IMR-90 (cell line): Measurements from ENCODE around the gene GRIN2A. TPM values are rescaled to one million over a fixed set of nuclear protein-coding genes. Genes with fewer than 3 reads are reported as not detected.

ENCODE experiments used
- ATAC-seq: fragments of 200-7000 bp; cut with Tn5 transposase; 2 replicates; pipeline ENCODE4 v1.9.1; 2020; ENCODE audit warnings: low read depth, mild to moderate bottlenecking, moderate library complexity
- BruUV-seq: library from RNA; stranded (reverse); fragments of 400-500 nt; replicated peaks from 2 replicates; lab custom pipeline; 2021; lab: Mats Ljungman, UMichigan
- CTCF ChIA-PET: fragments of 300-600 bp; formaldehyde crosslinking; extraction: SDS; loops from one replicate; lab custom pipeline; 2021; ENCODE audit warnings: antibody characterized with exemption; lab: Yijun Ruan, JAX
- POLR2A ChIA-PET: fragments of 300-600 bp; sonication (Branson Sonifier 250); formaldehyde crosslinking; loops from one replicate; lab custom pipeline; 2022; ENCODE audit warnings: antibody characterized with exemption; ENCODE audit not compliant: unreplicated experiment; lab: Charles Lee
- DNase-seq: peaks from one replicate; pipeline ENCODE4 v3.0.0; 2013
- H2AFZ ChIP-seq: replicated peaks from 2 replicates; pipeline ENCODE3; 2013; ENCODE audit warnings: low read length, mild to moderate bottlenecking; ENCODE audit not compliant: poor library complexity
- H2AK5ac ChIP-seq: 2 replicates; pipeline ENCODE4 v1.6.1; 2013; ENCODE audit warnings: low read depth, low read length, inconsistent platforms
- H2AK9ac ChIP-seq: replicated peaks from 2 replicates; pipeline ENCODE3; 2013; ENCODE audit warnings: mild to moderate bottlenecking, low read depth, low read length, moderate library complexity; ENCODE audit not compliant: poor library complexity
- H2BK120ac ChIP-seq: 2 replicates; pipeline ENCODE4 v1.6.1; 2013; ENCODE audit warnings: low read depth, low read length, inconsistent platforms
- H2BK15ac ChIP-seq: 3 replicates; pipeline ENCODE4 v1.6.1; 2013; ENCODE audit warnings: low read depth, low read length, inconsistent platforms
- H2BK20ac ChIP-seq: 2 replicates; pipeline ENCODE4 v1.6.1; 2013; ENCODE audit warnings: low read depth, mild to moderate bottlenecking, inconsistent platforms, low read length, moderate library complexity
- H2BK5ac ChIP-seq: 2 replicates; pipeline ENCODE4 v1.6.1; 2013; ENCODE audit warnings: mild to moderate bottlenecking, low read depth, low read length, inconsistent platforms; ENCODE audit not compliant: poor library complexity, severe bottlenecking
- H3K14ac ChIP-seq: replicated peaks from 2 replicates; pipeline ENCODE4 v1.6.1; 2013; ENCODE audit warnings: low read depth, low read length, inconsistent platforms
- H3K18ac ChIP-seq: 2 replicates; pipeline ENCODE4 v1.6.1; 2013; ENCODE audit warnings: low read depth, low read length, control low read depth
- H3K23ac ChIP-seq: 2 replicates; pipeline ENCODE4 v1.6.1; 2013; ENCODE audit warnings: low read depth, low read length, inconsistent platforms
- H3K27ac ChIP-seq: 2 replicates; pipeline ENCODE4 v1.5.1; 2013; ENCODE audit warnings: mild to moderate bottlenecking, control low read depth, low read length; ENCODE audit not compliant: insufficient read depth
- H3K27me3 ChIP-seq: 2 replicates; pipeline ENCODE4 v1.6.1; 2013; ENCODE audit warnings: low read length; ENCODE audit not compliant: control insufficient read depth, insufficient read depth
- H3K36me3 ChIP-seq: 2 replicates; pipeline ENCODE4 v1.6.1; 2013; ENCODE audit warnings: low read length, mixed read lengths; ENCODE audit not compliant: control insufficient read depth, insufficient read depth
- H3K4ac ChIP-seq: 2 replicates; pipeline ENCODE4 v1.6.1; 2013; ENCODE audit warnings: low read depth, low read length, inconsistent platforms
- H3K4me1 ChIP-seq: 2 replicates; pipeline ENCODE4 v1.6.1; 2013; ENCODE audit warnings: low read length, mixed read lengths; ENCODE audit not compliant: control insufficient read depth, insufficient read depth
- H3K4me2 ChIP-seq: 2 replicates; pipeline ENCODE4 v1.6.1; 2013; ENCODE audit warnings: low read depth, mild to moderate bottlenecking, control low read depth, low read length, moderate library complexity
- H3K4me3 ChIP-seq: 2 replicates; pipeline ENCODE4 v1.5.1; 2013; ENCODE audit warnings: low read depth, mild to moderate bottlenecking, control low read depth, low read length, moderate library complexity; ENCODE audit not compliant: insufficient read depth
- H3K56ac ChIP-seq: 2 replicates; pipeline ENCODE4 v1.6.1; 2013; ENCODE audit warnings: low read length, inconsistent platforms; ENCODE audit not compliant: insufficient read depth; ENCODE audit errors: extremely low read depth
- H3K79me1 ChIP-seq, 2 experiments: 2 replicates each; pipeline ENCODE4 v1.6.1; 2013; ENCODE audit warnings: low read length in 2 of 2, inconsistent platforms in 1 of 2, low read depth in 1 of 2
- H3K9ac ChIP-seq: 2 replicates; pipeline ENCODE4 v1.6.1; 2013; ENCODE audit warnings: low read depth, low read length, control low read depth
- H3K9me1 ChIP-seq: 2 replicates; pipeline ENCODE4 v1.6.1; 2013; ENCODE audit warnings: low read length, inconsistent platforms; ENCODE audit not compliant: insufficient read depth
- H3K9me3 ChIP-seq: 2 replicates; pipeline ENCODE4 v1.6.1; 2013; ENCODE audit warnings: low read length; ENCODE audit not compliant: control insufficient read depth, insufficient read depth
- H4K20me1 ChIP-seq: 2 replicates; pipeline ENCODE4 v1.6.1; 2013; ENCODE audit warnings: low read length, inconsistent platforms; ENCODE audit not compliant: insufficient read depth
- H4K5ac ChIP-seq: 2 replicates; pipeline ENCODE4 v1.6.1; 2013; ENCODE audit warnings: mild to moderate bottlenecking, low read depth, low read length, control low read depth
- H4K8ac ChIP-seq, 2 experiments: 2 replicates each; pipeline ENCODE4 v1.6.1; 2013; ENCODE audit warnings: low read depth in 2 of 2, low read length in 2 of 2, control low read depth in 1 of 2, inconsistent platforms in 1 of 2
- H4K91ac ChIP-seq: 2 replicates; pipeline ENCODE4 v1.6.1; 2013; ENCODE audit warnings: low read depth, low read length, inconsistent platforms; ENCODE audit not compliant: insufficient read depth
- BHLHE40 ChIP-seq: fragments of 150-350 bp; IDR thresholded peaks from 2 replicates; pipeline ENCODE4 v1.6.1; 2016; ENCODE audit warnings: mild to moderate bottlenecking, low read depth, low read length
- CHD1 ChIP-seq: IDR thresholded peaks from 2 replicates; pipeline ENCODE4 v1.6.1; 2012; ENCODE audit warnings: low read depth, low read length, improper control_type of control experiment
- FOS ChIP-seq: fragments of 150-350 bp; IDR thresholded peaks from 2 replicates; pipeline ENCODE4 v1.6.1; 2016; ENCODE audit warnings: low read depth, low read length
- RAD21 ChIP-seq: IDR thresholded peaks from 2 replicates; pipeline ENCODE4 v1.6.1; 2012; ENCODE audit warnings: low read length, improper control_type of control experiment
- RFX5 ChIP-seq: IDR thresholded peaks from 2 replicates; pipeline ENCODE4 v1.8.0; 2012; ENCODE audit warnings: low read depth, mild to moderate bottlenecking, low read length, moderate library complexity
- SMC3 ChIP-seq: fragments of 150-350 bp; IDR thresholded peaks from 2 replicates; pipeline ENCODE4 v1.6.1; 2016; ENCODE audit warnings: low read depth, mild to moderate bottlenecking, antibody characterized with exemption, low read length, moderate library complexity
- WGBS, 2 experiments: methylation state at CpG; one replicate each; pipeline versions ENCODE4 v1.1.5 to v1.1.7; 2013; ENCODE audit warnings: missing lambda C conversion rate in 2 of 2; ENCODE audit not compliant: insufficient read length in 1 of 2; ENCODE audit errors: extremely low coverage in 2 of 2; 5-methylcytosine and 5-hydroxymethylcytosine counted together
- dilution Hi-C: fragments of 300-500 bp; cut with HindIII; formaldehyde crosslinking; loops from one replicate; pipeline ENCODE4 v1.14.3; 2018; ENCODE audit warnings: low sequenced_read_pairs; ENCODE audit not compliant: unreplicated experiment
- in situ Hi-C: fragments of 300-500 bp; cut with MboI; formaldehyde crosslinking; loops from 3 replicates; pipeline ENCODE4 v1.14.3; 2019; ENCODE audit warnings: low sequenced_read_pairs, inconsistent platforms, mixed read lengths
- intact Hi-C: fragments of 100-400 bp; cut with micrococcal nuclease; formaldehyde crosslinking; loops from 2 replicates; pipeline ENCODE4 v1.10.0; 2022
- polyA plus RNA-seq, 3 experiments: library from polyadenylated mRNA; depleted of rRNA; stranded (reverse); fragments of >200 nt; gene quantifications; 2 replicates each; pipeline ENCODE4 v1.2.3, GENCODE V29; 2012; ENCODE audit warnings: low replicate concordance in 1 of 3
- total RNA-seq: library from RNA; depleted of rRNA; stranded (reverse); fragments of >200 nt; gene quantifications from 2 replicates; pipeline ENCODE4 v1.2.3, GENCODE V29; 2012
- TF ChIP-seq, protein P1 (sequence below): fragments of 150-350 bp; IDR thresholded peaks from 2 replicates; pipeline ENCODE4 v1.6.1; 2016; ENCODE audit warnings: low read depth, mild to moderate bottlenecking, low read length, moderate library complexity, borderline replicate concordance

The GRIN2A gene
- total and polyA plus RNA-seq, 2 of the 4 experiments (the other 2 are of a cell fraction) = under 0.01 TPM; not detected in 1

DNA sequence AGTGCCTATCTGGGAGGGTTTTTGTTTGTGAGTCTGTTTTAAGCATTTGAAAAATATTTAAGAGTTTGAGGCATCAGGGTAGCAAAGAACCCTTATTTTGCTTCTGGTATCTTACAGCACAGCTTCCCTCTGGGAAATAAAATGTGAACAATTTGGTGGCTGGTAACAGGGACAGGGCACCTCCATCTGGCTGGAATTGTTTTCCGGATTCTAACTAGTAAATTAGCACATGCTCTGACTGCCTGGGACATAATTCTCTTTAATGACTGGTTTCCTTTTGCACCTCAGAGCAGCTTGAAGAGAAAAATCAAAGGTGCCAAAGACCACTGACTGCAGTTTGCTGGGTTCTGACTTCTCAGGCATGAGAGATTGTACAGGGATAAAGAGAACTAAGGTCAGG, 469.1 kb downstream of the GRIN2A start:
- Histone ChIP-seq H3K36me3 (no peaks in the 10 kb centered on the region), H4K91ac (no peak overlapping the region), H2AK9ac (no peak overlapping the region), H3K27me3 (no peaks in the 10 kb centered on the region), H3K18ac (no peak overlapping the region), H2AFZ (no peak overlapping the region), H3K9ac (no peak overlapping the region), H3K4ac (no peak overlapping the region), H3K79me1 (no peaks in the 10 kb centered on the region), H2AK5ac (no peak overlapping the region), H3K4me3 (no peak overlapping the region), H3K56ac (no peak overlapping the region), H2BK5ac (no peak overlapping the region), H4K20me1 (no peaks in the 10 kb centered on the region), H2BK120ac (no peak overlapping the region), H3K23ac (no peak overlapping the region), H3K9me1 (no peaks in the 10 kb centered on the region), H3K27ac (no peak overlapping the region), H3K4me2 (no peak overlapping the region), H3K4me1 (no peaks in the 10 kb centered on the region), H2BK15ac (no peak overlapping the region), H2BK20ac (no peak overlapping the region), H4K5ac (no peak overlapping the region), H3K14ac (no peak overlapping the region), H4K8ac (no peak overlapping the region), H3K9me3 (peaks cover 15% of the 10 kb centered on the region)
- ATAC-seq (no peak), DNase-seq (no peak)
- CTCF ChIA-PET = no interaction called here
- intact Hi-C loops = no loop called here
- dilution Hi-C loops = no loop called here
- in situ Hi-C loops = no loop called here
- POLR2A ChIA-PET = no interaction called here
- no TSS peak for BruUV-seq
- TF ChIP-seq, protein P1, sequence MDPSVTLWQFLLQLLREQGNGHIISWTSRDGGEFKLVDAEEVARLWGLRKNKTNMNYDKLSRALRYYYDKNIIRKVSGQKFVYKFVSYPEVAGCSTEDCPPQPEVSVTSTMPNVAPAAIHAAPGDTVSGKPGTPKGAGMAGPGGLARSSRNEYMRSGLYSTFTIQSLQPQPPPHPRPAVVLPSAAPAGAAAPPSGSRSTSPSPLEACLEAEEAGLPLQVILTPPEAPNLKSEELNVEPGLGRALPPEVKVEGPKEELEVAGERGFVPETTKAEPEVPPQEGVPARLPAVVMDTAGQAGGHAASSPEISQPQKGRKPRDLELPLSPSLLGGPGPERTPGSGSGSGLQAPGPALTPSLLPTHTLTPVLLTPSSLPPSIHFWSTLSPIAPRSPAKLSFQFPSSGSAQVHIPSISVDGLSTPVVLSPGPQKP = no peak
- TF ChIP-seq RFX5 (no peak), BHLHE40 (no peak), SMC3 (no peak), RAD21 (no peak), CHD1 (no peak), FOS (no peak)
- WGBS, 2 experiments = no CpG with 5 or more reads among the region's 1 CpG
